ENCODE data around the gene C10orf120.

Gene C10orf120

DNA sequence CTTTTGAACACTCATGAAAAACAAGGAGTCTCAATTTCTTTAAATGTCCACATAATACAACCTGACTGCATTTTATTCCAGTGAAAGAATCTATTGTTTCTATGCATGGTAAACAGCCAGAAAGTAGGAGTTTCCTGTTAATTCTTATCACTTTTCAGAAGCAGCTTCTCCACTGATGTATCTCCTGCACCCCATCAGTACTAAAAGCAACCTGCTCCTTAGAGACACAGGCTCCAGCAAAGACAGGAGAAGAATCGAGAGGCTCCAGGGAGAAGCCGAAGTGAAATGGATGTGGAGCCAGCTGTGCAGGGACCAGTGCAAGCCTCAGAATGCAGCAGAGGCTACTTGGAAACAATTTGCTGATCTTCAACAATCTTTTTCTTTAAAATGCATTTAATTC lies 16.4 kb upstream of the C10orf120 start:
- no peak overlapping the region for H3K4me3 ChIP-seq (ENCODE audit: low read length)
- TF ChIP-seq, protein P1, sequence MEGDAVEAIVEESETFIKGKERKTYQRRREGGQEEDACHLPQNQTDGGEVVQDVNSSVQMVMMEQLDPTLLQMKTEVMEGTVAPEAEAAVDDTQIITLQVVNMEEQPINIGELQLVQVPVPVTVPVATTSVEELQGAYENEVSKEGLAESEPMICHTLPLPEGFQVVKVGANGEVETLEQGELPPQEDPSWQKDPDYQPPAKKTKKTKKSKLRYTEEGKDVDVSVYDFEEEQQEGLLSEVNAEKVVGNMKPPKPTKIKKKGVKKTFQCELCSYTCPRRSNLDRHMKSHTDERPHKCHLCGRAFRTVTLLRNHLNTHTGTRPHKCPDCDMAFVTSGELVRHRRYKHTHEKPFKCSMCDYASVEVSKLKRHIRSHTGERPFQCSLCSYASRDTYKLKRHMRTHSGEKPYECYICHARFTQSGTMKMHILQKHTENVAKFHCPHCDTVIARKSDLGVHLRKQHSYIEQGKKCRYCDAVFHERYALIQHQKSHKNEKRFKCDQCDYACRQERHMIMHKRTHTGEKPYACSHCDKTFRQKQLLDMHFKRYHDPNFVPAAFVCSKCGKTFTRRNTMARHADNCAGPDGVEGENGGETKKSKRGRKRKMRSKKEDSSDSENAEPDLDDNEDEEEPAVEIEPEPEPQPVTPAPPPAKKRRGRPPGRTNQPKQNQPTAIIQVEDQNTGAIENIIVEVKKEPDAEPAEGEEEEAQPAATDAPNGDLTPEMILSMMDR (conservative IDR thresholded peaks at IDR 0.05; ENCODE audit: low read length): no peak
- no peak for DNase-seq (ENCODE audit: low read depth)

DNA sequence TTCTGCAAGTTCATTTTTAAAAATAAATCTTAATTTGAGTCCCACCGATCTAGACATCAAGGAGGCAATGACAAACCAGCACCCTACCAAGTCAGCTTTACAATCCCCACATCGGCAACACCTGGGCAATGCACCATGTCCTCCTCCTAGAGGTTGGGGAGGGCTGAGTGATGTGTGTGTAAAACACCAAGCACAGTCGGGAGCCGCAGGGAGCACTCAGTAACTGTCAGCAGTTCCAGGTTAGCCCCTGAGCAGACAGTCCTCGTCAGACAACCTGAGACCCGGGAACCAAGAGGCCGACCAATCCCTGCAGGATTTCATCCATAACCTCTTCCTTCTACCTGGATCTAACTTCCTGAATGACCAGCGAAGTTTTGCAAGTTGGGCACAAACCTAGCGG lies 15.9 kb upstream of the C10orf120 start:
- no peak overlapping the region for H3K4me3 ChIP-seq (ENCODE audit: low read length)
- TF ChIP-seq, protein P1 (conservative IDR thresholded peaks at IDR 0.05; ENCODE audit: low read length): no peak
- DNase-seq (ENCODE audit: low read depth): no peak

- peak; percentile 1 for DNase-seq (ENCODE audit: low read depth)
- no peak overlapping the region for H3K4me3 ChIP-seq (ENCODE audit: low read length)
- TF ChIP-seq, protein P1 (conservative IDR thresholded peaks at IDR 0.05; ENCODE audit: low read length): no peak
Observed at GRCh38 chr10:122713091-122713885, 13.6 kb upstream of the C10orf120 start.

DNA sequence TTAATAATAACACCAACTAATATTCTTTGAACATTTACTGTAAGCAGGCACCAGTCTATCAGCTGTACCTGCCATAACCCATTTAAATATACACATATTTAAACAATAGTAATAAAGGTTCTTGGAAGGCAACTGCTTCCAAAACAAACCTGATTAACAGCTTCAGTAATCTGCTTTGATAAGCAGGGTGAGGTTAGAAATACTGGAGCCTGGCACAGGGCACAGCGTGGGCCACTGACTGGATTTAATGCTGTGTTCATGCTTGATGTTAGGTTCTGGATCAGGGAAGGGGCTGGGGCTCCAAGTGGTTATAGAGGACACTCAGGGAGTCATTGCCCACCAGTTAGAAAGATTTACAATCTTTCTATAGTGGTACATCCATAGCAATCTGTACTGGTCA lies 10.9 kb upstream of the C10orf120 start:
- H3K4me3 ChIP-seq (ENCODE audit: low read length): no peak overlapping the region
- TF ChIP-seq, protein P1 (conservative IDR thresholded peaks at IDR 0.05; ENCODE audit: low read length): no peak
- no peak for DNase-seq (ENCODE audit: low read depth)

DNA sequence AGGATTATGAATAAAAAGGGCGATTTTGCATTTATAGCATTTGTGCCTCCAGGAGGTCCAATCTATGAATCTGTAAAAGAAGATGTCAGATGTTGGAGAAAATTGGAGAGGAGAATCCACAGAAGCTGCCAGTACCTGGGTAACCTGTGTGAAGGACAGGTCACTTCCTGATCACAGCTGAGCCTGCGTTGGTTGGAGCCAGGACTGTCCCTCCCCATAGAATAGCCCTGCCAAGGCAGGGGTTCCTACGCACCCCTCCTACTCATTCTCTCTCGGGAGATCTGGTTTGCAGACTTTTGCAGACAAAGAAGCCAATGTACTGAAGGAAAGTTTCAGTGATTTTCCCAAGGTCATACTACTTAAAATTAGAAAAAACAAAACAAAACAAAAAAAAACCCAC lies 10.3 kb upstream of the C10orf120 start:
- no peak overlapping the region for H3K4me3 ChIP-seq (ENCODE audit: low read length)
- TF ChIP-seq, protein P1 (conservative IDR thresholded peaks at IDR 0.05; ENCODE audit: low read length): no peak
- DNase-seq (ENCODE audit: low read depth): no peak

DNA sequence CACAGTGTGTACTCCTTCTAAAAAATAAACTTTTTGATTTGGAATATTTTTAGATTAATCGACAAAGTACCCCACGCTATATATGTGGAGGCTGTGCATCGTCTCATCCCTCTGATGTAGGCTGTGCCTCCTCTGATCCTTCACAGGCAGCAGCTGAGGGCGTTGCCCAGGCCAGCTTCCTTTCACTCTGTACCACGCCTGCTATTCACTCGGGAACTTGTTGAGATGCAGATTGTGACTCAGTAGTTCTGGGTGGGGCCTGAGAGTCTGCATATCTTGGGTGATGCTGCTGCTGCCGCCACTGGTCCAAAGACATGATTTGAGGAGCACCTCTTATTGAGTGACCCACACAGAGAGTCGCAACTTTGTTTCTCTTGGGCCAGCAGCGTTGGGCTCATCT lies 7.9 kb upstream of the C10orf120 start:
- no peak overlapping the region for H3K4me3 ChIP-seq (ENCODE audit: low read length)
- TF ChIP-seq, protein P1 (conservative IDR thresholded peaks at IDR 0.05; ENCODE audit: low read length): no peak
- DNase-seq (ENCODE audit: low read depth): no peak

GRCh38 chr10:122706947-122707346 lies 7.3 kb upstream of the C10orf120 start:
- TF ChIP-seq, protein P1 (conservative IDR thresholded peaks at IDR 0.05; ENCODE audit: low read length): no peak
- H3K4me3 ChIP-seq (ENCODE audit: low read length): no peak overlapping the region
- DNase-seq (ENCODE audit: low read depth): no peak
